Mesodermal cell (in vitro differentiated cells): Measurements from ENCODE around the gene SLC16A5.

Experiments
- H3K27ac ChIP-seq: 2 replicates; pipeline ENCODE4 v1.7.0; 2013; ENCODE audit warnings: mild to moderate bottlenecking, low read depth, low read length, moderate library complexity; ENCODE audit not compliant: severe bottlenecking
- H3K36me3 ChIP-seq: 2 replicates; pipeline ENCODE4 v1.7.1; 2013; ENCODE audit warnings: mild to moderate bottlenecking, low read length, moderate library complexity; ENCODE audit not compliant: control insufficient read depth, insufficient read depth
- H3K4me1 ChIP-seq: one replicate; pipeline ENCODE4 v1.7.1; 2013; ENCODE audit warnings: mild to moderate bottlenecking, low read length; ENCODE audit not compliant: insufficient read depth, control insufficient read depth, poor library complexity, severe bottlenecking
- H3K4me3 ChIP-seq: 2 replicates; pipeline ENCODE4 v1.7.0; 2013; ENCODE audit warnings: low read length, control low read depth, mild to moderate bottlenecking; ENCODE audit not compliant: insufficient read depth, poor library complexity, severe bottlenecking; ENCODE audit errors: extremely low read depth
- H3K9me3 ChIP-seq: 2 replicates; pipeline ENCODE4 v1.7.1; 2013; ENCODE audit warnings: mild to moderate bottlenecking, low read length, moderate library complexity; ENCODE audit not compliant: control insufficient read depth
- WGBS, 2 experiments: methylation state at CpG; one replicate each; pipeline ENCODE4 v1.1.5; 2013; ENCODE audit warnings: missing lambda C conversion rate in 2 of 2; ENCODE audit not compliant: insufficient coverage in 2 of 2; 5-methylcytosine and 5-hydroxymethylcytosine counted together

The SLC16A5 gene

DNA sequence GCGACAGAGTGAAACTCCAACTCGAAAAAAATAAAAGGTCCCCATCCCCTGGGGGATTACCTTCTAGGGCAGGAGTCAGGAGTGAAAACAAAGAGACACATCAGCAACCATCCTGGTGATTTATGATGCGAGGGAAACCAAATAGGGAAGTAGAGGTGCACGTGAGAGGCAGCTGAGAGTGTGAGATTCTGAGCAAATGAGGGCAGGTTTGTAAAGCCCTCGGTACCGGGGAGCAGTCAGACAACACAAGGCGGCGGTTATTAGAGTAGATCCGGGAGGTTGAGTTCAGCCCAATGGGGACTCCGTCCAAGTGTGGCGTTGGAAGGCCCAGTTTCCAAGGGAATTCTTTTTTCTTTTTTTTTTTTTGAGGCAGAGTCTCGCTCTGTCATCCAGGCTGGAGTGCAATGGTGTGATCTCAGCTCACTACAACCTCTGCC lies 14.6 kb downstream of the SLC16A5 start:
- WGBS, 2 experiments, result 79 to 80% methylated on average over 11 to 12 of the region's 12 CpGs
- Histone ChIP-seq H3K4me1 (no peaks in the 10 kb centered on the region), H3K36me3 (peaks cover 29% of the 10 kb centered on the region), H3K4me3 (no peak overlapping the region), H3K27ac (no peak overlapping the region), H3K9me3 (no peaks in the 10 kb centered on the region)

DNA sequence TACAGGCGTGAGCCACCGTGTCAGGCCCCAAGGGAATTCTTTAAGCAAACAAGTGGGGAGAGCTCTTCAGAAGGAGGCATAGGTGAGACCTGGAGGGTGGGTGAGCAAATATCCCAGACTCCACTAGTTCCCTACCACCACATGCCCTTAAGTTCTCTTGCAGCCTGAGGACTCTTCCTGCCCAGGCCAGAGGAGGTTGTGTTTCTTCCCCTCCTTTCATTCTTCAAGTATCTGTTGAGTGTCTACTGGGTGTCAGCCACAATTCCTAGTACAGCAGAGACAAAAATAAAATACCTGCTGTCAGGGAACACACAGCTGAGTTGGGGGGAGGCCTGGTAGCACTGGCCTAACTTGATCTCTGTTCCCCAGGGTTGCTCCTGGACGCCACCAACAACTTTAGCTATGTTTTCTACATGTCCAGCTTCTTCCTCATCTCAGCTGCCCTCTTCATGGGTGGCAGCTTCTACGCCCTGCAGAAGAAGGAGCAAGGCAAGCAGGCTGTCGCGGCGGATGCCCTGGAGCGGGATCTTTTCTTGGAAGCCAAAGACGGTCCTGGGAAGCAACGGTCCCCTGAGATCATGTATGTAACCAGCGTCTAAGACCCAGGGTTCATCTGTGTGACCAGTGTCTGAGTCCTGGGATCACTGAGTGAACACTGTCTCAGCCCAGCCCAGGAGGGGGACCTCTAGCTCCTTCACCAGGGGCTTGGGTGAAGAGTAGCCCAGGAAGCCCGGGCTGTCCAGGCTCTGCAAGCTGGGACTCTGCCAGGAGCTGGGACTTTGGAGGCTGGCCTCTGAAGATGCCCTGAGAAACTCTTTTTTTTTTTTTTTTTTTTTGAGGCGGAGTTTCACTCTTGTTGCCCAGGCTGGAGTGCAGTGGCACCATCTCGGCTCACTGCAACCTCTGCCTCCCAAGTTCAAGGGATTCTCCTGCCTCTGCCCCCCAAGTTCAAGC lies 16.1 kb downstream of the SLC16A5 start:
- Histone ChIP-seq H3K4me1 (no peaks in the 10 kb centered on the region), H3K27ac (no peak overlapping the region), H3K36me3 (peaks cover 19% of the 10 kb centered on the region), H3K9me3 (no peaks in the 10 kb centered on the region), H3K4me3 (no peak overlapping the region)
- 94 to 97% methylated on average over 10 to 11 of the region's 14 CpGs for WGBS, 2 experiments

DNA sequence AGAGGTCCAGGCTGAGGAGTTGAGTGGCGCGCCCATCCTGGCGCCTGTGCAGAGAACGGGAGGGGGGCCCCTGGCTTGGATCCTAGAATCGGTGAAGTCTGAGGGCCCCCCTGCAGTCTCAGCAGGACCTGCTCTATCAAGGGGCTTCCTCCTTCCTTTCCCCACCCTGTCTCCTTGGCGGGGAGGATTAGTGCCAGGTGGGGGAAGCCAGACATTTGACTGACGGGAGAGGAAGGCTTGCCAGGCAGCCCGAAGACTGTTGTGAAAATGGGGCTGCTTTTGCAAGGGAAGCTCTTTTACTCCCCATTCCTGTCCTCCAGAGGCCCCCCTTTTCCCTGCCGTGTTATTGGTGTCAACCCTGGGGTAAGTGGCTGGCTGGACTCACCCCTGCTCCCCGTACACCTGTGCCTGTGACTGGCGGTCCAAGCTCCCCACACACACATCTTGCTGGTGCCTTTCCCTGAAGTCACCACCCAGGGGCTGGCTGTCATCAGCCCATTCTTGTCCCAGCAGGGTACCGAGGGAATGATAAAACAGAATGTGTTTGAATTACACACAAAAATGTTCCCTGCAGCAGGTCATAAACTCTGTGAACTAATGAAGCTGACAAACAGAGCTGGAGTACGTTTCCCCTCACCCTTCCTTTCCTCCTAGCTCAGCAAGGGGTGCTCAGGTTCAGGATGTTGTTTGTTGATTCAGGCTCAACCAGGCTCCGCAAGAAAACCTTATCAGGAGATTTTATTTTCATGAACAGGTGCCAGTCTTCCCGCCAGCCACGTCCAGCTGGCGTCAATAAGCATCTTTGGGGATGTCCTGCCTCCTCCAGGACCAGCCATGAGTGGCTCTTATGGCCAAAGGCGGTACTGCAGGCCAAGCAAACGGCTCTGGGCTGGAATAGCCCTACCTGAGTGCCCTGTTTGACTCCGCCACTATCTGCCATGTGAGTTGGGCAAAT lies 17.6 kb downstream of the SLC16A5 start:
- no peak overlapping the region for H3K4me3 ChIP-seq
- peaks cover 4% of the 10 kb centered on the region for H3K36me3 ChIP-seq
- no peaks in the 10 kb centered on the region for H3K9me3 ChIP-seq
- H3K27ac ChIP-seq, result no peak overlapping the region
- WGBS, 2 experiments, result 53 to 60% methylated on average over 9 to 13 of the region's 20 CpGs
- H3K4me1 ChIP-seq, result no peaks in the 10 kb centered on the region

DNA sequence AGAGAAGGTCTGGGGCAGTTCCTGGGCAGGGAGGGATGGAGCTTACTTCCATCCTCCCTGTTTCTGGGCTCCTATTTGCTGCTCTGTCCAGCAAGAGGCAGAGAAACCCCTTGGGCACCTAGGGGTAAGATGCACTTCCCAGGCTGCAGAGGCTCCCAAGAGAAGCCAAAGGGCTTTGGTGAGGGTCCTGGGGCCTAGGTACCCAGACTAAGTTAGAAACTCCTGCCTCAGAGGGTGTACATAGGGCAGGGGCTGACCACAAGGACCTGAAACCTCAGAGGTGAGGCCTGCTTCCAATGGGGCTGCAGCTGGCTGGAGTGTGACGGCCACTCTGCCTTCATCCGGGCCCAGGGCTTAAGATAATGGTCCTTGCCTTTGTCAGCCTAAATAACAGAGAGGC lies 20.4 kb downstream of the SLC16A5 start:
- Histone ChIP-seq H3K36me3 (peaks cover 10% of the 10 kb centered on the region), H3K9me3 (no peaks in the 10 kb centered on the region), H3K4me3 (no peak overlapping the region), H3K4me1 (no peaks in the 10 kb centered on the region), H3K27ac (no peak overlapping the region)
- WGBS, 2 experiments, result 83 to 91% methylated on average over 2 of the region's 2 CpGs

DNA sequence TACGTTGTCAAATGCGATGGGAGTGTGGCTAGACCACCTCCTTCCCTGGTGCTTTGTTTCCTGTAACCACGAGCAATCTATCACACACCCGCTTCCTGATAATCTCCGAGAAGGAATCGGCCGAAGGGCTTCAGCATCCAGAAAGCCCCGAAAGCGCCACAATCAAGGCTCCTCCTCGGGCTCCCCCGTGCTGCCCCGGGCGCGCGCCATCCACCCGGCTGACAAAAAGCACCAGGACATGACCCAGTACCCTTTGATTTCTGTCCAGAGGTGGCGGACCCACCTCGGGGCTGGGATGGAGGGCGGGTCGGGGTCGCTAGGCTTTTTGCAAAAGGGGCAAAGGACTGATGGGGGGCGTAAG lies 21.3 kb downstream of the SLC16A5 start:
- Histone ChIP-seq H3K36me3 (peaks cover 10% of the 10 kb centered on the region), H3K4me1 (no peaks in the 10 kb centered on the region), H3K9me3 (no peaks in the 10 kb centered on the region), H3K27ac (no peak overlapping the region), H3K4me3 (peak overlapping the region; percentile 63)
- WGBS, 2 experiments, result 26 to 37% methylated on average over 20 to 21 of the region's 22 CpGs

DNA sequence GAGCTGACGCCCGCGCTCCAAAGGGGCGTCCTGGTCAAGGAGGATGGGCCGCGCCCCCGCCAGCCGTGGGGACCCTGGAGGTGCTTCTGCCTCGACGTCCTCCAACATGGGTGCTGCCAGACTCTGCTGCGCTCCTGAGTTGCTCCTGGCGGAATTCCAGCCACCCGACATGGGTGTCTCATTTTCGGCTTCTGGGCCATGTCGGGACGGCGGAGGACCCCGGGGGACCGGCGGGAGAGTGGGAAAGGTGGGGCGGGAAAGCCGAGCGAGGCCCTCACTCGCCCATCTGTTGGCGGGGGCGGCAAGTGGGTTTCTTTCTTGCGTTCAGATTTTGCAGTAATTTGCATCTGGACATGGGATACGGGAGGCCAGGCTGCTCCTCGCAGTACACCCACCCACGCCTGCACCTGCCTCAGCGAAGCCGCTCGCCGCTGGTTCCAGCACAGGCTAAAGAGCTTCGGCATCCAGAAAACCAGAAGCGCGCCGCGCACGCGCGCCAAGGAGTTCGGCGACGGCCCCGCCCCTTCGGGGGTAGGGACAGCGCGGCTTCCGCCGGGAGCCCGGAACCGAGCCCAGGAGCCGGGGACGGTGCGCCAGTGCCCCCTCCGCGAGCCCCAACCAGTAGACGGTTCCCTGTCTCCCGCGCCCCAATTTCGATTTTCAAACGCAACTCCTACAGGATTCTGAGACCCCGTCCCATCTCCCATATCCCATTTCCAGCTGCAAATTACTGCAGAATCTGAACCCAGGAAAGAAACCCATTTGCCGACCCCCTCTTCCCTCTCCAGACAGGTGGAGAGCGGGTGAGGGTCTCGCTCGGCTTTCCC lies 21.9 kb downstream of the SLC16A5 start, which contains the start of gene ARMC7:
Gene ARMC7 (plus strand): TSS at position 563 of the 827 bp plus-strand sequence. CDS start 320 bp downstream, outside the sequence.
- Histone ChIP-seq H3K36me3 (peaks cover 12% of the 10 kb centered on the region), H3K9me3 (no peaks in the 10 kb centered on the region), H3K4me1 (peaks cover 4% of the 10 kb centered on the region), H3K4me3 (peak within 1 kb of the TSS; percentile 63), H3K27ac (no peak within 1 kb of the TSS)
- 2% methylated on average over 47 to 60 of the region's 68 CpGs for WGBS, 2 experiments

DNA sequence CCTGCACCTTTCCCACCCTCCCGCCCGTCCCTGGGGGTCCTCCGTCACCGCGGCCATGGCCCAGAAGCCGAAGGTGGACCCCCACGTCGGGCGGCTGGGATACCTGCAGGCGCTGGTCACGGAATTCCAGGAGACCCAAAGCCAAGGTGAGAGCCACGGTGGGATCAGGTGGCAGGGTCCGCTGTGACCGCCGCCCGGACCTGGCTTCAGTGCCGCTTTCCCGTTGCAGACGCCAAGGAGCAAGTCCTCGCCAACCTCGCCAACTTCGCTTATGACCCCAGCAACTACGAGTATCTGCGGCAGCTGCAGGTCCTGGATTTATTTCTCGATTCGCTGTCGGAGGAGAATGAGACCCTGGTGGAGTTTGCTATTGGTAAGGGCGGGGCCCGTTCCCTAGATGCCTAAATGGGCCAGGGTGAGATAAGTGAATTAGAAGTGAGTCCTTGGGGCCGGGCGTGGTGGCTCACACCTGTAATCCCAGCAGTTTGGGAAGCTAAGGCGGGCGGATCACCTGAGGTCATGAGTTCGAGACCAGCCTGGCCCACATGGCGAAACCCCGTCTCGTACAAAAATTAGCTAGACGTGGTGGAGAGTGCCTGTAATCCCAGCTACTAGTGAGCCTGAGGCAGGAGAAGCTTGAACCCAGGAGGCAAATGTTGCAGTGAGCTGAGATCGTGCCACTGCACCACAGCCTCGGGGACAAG lies 22.6 kb downstream of the SLC16A5 start:
- H3K4me1 ChIP-seq, result peaks cover 5% of the 10 kb centered on the region
- H3K9me3 ChIP-seq, result no peaks in the 10 kb centered on the region
- H3K36me3 ChIP-seq, result peaks cover 19% of the 10 kb centered on the region
- no peak overlapping the region for H3K27ac ChIP-seq
- WGBS, 2 experiments, result 20 to 40% methylated on average over 22 to 34 of the region's 40 CpGs
- peak overlapping the region; percentile 63 for H3K4me3 ChIP-seq

DNA sequence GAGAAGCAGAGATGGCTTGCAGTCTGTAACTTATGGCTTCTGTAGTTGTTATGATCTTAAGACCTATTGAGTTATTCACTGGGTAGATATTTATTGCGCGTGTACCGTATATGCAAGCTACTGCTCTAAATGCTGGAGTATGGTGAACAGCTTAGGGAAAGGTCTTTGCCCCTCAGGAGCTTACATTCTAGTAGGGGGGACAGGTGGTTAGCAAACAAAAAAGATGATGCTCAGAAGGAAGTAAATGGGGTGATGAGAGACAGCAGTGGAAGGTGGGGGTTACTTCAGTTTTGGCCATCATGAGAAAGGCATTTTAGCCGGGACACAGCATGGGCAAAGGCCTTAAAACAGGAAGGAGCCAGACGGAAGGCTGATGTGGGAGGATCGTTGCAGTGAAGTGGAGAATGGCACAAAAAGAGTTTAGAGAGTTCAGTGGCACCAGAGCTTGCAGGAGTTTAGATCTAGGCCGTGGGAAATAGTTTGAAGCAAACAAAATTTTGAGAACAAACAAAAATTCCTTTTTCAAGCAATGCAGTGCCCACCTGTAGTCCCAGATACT lies 24.1 kb downstream of the SLC16A5 start:
- WGBS, 2 experiments, result 82 to 94% methylated on average over 6 to 7 of the region's 7 CpGs
- peaks cover 27% of the 10 kb centered on the region for H3K36me3 ChIP-seq
- H3K4me1 ChIP-seq, result peaks cover 5% of the 10 kb centered on the region
- H3K27ac ChIP-seq, result no peak overlapping the region
- no peaks in the 10 kb centered on the region for H3K9me3 ChIP-seq
- H3K4me3 ChIP-seq, result no peak overlapping the region

DNA sequence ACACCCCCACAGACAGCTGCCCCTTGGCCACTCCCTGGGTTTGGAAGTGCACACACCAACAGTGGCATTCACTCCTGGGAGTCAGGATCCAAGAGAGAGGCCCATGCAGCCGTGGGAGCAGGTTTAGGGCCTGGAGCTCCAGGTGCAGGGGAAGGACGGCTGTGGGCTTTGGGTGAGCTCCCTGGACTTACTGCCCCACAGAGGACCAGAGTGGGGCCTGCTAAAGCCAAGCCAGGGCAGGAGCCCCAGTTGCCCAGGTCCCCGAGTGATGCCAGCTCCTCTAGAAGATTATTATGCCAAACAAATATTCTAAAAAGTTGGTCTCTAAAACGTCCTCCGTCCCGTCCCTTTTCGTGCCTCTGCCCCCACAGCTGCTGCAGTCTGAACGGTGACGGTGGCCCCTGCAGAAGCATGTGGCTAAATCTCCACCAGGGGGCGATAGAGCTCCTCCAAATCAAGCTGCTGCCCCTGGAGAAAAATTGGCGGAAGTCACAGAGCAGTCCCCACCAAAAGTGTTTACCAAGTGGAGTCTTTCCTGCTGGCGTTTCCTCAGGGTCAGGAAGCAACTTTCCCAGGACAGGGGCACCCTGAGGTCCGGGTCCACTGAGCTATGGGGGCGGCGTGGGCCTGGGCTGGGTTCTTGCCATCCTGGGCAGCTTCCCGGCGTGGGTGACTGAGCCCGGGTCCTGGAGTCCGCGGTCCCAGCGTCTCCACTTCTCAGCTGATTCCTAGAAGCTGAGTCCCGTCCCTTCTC lies 26.2 kb downstream of the SLC16A5 start:
- H3K9me3 ChIP-seq, result no peaks in the 10 kb centered on the region
- peaks cover 5% of the 10 kb centered on the region for H3K4me1 ChIP-seq
- peaks cover 36% of the 10 kb centered on the region for H3K36me3 ChIP-seq
- H3K4me3 ChIP-seq, result no peak overlapping the region
- WGBS, 2 experiments, result 40 to 42% methylated on average over 20 of the region's 22 CpGs
- H3K27ac ChIP-seq, result peak overlapping the region; percentile 53
